Hepatocyte (in vitro differentiated cells): ENCODE measurements around the gene NAP1L1.

Source experiments
- EZH2 ChIP-seq: fragments of 200-600 bp; sonication (generic); IDR thresholded peaks from 2 replicates; pipeline ENCODE4 v1.6.1; 2016; ENCODE audit warnings: antibody characterized with exemption, mild to moderate bottlenecking, borderline replicate concordance
- EZH2phosphoT487 ChIP-seq: fragments of 200-600 bp; sonication (generic); IDR thresholded peaks from one replicate; pipeline ENCODE4 v1.6.1; 2018; ENCODE audit warnings: antibody characterized with exemption, mild to moderate bottlenecking, low read depth, moderate library complexity; ENCODE audit not compliant: unreplicated experiment, severe bottlenecking
- TF ChIP-seq, protein P1 (sequence below): fragments of 200-600 bp; sonication (generic); IDR thresholded peaks from 2 replicates; pipeline ENCODE4 v1.5.1; 2016; ENCODE audit warnings: antibody characterized with exemption, mild to moderate bottlenecking; ENCODE audit not compliant: poor library complexity

- TF ChIP-seq, protein P1, sequence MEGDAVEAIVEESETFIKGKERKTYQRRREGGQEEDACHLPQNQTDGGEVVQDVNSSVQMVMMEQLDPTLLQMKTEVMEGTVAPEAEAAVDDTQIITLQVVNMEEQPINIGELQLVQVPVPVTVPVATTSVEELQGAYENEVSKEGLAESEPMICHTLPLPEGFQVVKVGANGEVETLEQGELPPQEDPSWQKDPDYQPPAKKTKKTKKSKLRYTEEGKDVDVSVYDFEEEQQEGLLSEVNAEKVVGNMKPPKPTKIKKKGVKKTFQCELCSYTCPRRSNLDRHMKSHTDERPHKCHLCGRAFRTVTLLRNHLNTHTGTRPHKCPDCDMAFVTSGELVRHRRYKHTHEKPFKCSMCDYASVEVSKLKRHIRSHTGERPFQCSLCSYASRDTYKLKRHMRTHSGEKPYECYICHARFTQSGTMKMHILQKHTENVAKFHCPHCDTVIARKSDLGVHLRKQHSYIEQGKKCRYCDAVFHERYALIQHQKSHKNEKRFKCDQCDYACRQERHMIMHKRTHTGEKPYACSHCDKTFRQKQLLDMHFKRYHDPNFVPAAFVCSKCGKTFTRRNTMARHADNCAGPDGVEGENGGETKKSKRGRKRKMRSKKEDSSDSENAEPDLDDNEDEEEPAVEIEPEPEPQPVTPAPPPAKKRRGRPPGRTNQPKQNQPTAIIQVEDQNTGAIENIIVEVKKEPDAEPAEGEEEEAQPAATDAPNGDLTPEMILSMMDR: no peak
- no peak for TF ChIP-seq EZH2
- no peak for TF ChIP-seq EZH2phosphoT487
Observed at GRCh38 chr12:76029982-76030340, 54.5 kb downstream of the NAP1L1 start.
